ENCODE data around the gene CCDC12.

The CCDC12 gene

DNA sequence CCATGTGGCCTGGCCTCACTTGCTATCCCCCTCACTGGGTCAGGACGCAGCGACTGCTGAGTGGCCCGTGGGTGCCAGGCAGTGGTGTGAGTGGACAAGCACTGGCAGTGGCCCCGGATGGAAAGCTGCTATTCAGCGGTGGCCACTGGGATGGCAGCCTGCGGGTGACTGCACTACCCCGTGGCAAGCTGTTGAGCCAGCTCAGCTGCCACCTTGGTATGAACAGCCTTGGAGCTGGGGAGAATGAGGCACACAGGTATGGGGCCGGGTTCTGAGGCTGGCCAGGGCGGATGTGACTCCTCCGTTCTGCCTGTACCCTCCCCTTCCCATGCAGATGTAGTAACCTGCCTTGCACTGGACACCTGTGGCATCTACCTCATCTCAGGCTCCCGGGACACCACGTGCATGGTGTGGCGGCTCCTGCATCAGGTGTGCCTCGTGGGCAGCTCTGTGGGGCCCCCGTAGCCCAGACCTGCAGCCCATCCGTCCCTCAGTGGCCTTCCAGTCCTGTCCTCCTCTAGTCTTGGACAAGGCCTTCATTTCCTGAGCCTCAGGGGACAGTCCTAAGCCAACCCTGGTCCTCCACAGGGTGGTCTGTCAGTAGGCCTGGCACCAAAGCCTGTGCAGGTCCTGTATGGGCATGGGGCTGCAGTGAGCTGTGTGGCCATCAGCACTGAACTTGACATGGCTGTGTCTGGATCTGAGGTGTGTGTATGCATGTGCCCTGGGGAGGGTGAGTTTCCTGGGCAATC is 31.1 kb upstream of the CCDC12 start:
- no peak for DNase-seq

- no peak for DNase-seq
Observed at GRCh38 chr3:47007001-47007400, 30.5 kb upstream of the CCDC12 start.

GRCh38 chr3:47006145-47006651 is 29.7 kb upstream of the CCDC12 start:
- no peak for DNase-seq

GRCh38 chr3:47005212-47006144 is 28.9 kb upstream of the CCDC12 start:
- no peak for DNase-seq

DNA sequence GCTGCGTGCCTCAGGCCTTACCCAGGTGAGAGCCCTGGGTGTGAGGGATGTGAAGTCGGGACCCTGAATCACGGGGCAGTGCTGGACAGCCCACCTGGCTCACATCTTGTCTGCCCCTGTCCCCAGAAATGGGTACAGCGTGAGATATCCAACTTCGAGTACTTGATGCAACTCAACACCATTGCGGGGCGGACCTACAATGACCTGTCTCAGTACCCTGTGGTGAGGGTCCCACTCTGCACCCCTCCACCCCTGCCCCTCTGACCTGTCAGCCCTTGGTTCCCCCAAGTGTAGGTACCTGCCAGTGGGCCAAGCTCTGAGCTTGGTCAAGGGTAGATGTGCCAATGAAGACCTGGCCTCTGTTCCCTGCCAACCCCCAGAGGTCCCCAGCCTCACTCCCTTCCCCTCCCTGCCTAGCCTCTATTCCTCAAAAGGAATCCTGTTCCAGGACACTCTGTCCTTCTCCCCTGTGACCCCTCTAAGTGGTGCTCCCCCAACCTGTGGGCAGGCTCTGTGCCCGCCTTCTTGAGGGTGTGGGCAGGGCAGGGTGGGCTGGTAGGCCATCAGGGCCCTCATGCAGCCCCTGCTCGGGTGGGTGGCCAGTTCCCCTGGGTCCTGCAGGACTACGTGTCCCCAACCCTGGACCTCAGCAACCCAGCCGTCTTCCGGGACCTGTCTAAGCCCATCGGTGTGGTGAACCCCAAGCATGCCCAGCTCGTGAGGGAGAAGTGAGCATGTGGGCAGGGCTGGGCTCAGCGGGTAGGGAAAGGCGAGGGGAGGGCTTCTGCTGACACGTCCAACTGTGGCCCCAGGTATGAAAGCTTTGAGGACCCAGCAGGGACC is 28.0 kb upstream of the CCDC12 start:
- DNase-seq, result no peak

GRCh38 chr3:47003461-47004368 is 27.2 kb upstream of the CCDC12 start:
- DNase-seq, result no peak

DNA sequence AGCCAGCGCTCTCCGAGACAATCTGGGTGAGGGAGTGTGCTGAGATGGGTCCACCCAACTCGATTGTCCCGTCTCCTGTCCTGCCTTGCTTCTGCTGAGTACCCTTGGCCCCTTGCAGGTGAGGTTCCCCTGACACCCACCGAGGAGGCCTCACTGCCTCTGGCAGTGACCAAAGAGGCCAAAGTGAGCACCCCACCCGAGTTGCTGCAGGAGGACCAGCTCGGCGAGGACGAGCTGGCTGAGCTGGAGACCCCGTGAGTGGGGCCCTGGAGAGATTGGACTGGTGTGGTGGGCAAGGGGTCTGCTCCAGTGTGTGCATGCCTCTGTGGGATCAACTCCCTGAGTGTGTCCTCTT is 26.5 kb upstream of the CCDC12 start:
- DNase-seq, result no peak

- no peak for DNase-seq
Observed at GRCh38 chr3:47002171-47003055, 25.9 kb upstream of the CCDC12 start.

DNA sequence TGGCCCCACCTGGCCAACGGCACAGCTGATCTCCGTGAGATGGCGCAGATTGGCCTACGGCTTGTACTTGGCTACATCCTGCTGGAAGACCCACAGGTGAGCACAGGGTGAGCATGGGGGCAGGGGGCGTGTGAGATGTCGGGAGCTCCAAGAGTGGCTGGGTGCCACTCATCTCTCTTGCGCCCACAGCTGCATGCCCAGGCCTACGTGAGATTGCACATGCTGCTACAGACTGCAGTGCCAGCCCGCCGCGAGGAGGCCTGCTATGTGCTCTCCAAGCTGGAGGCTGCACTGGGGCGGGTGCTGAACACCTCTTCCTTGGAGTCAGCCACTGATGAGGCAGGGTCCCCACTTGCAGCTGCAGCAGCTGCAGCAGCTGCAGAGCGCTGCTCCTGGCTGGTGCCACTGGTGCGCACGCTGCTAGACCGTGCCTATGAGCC is 25.2 kb upstream of the CCDC12 start:
- no peak for DNase-seq

- no peak for DNase-seq
Observed at GRCh38 chr3:47000922-47001730, 24.6 kb upstream of the CCDC12 start.

DNA sequence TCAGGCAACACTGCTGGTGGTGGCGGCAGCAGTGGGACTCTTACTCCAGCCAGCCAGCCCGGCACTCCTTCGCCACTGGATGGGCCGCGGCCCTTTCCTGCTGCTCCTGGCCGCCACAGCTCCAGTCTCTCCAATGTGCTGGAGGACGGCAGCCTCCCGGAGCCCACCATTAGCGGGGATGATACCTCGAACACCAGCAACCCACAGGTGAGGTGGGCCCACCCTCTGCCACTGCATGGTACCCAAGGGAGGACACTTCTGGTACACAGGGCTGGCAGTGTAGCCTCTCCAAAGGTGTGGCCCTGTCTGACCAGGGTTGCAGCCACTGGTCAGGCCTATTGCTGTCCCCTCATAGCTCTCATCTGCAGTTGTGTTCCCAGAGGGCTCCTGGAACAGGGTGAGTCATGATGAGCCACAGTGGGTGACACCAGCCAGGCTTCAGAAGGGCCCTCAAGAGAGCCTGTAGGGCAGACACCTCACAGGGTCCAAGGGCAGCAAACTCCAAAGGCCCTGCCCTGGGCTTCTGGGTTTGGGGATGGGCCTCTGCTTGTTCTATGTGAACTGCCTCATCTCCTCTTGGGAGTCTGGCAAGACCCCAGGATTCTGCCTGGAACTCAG is 23.8 kb upstream of the CCDC12 start:
- no peak for DNase-seq

- no peak for DNase-seq
Observed at GRCh38 chr3:46999516-47000197, 23.1 kb upstream of the CCDC12 start.

GRCh38 chr3:46998852-46999515 is 22.4 kb upstream of the CCDC12 start:
- DNase-seq, result no peak

GRCh38 chr3:46998121-46998851 is 21.7 kb upstream of the CCDC12 start:
- no peak for DNase-seq

GRCh38 chr3:46997453-46998091 is 21.0 kb upstream of the CCDC12 start:
- no peak for DNase-seq

DNA sequence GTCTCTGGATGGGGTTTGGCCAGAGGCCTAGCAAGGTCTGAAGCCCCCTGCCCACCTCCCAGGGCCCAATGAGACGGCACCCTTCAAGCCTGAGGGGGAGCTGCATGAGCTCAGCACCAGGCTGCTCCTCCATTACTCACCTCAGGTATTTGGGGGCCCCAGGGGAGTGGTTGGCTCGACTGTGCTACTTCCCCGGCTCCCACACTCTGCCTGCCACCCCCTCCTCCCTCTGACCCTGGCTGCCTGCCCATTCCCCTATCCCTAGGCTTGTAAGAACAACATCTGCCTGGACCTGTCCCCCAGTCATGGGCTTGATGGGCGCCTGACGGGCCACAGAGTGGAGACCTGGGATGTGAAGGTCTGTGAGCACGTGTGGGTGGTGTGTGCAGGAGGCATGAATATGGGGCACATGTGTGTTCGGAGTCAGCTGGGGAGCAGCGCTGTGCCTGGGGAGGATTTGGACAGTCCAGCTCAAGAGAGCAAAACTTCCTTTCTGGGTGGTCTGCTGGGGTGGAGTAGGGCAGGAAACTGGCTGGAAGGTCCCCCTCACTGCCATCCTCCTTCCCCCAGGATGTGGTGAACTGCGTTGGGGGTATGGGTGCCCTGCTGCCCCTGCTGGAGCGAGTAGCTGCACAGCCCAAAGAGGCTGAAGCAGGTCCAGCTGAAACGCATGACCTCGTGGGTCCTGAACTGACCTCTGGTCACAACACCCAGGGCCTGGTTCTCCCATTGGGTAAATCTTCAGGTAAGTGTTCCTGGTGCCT is 20.3 kb upstream of the CCDC12 start:
- no peak for DNase-seq

Measured in NCI-H1436 treated with DMSO at 0.1 percent for 48 hours (cell line).